SH-SY5Y (cell line): ENCODE measurements around the gene EN1.

Source experiments
- GATA2 ChIP-seq: IDR thresholded peaks from 2 replicates; pipeline ENCODE4 v1.6.1; 2011; ENCODE audit warnings: mild to moderate bottlenecking, low read depth, low read length
- GATA3 ChIP-seq: IDR thresholded peaks from 2 replicates; pipeline ENCODE4 v1.6.1; 2011; ENCODE audit warnings: low read depth, mild to moderate bottlenecking, low read length, moderate library complexity

DNA sequence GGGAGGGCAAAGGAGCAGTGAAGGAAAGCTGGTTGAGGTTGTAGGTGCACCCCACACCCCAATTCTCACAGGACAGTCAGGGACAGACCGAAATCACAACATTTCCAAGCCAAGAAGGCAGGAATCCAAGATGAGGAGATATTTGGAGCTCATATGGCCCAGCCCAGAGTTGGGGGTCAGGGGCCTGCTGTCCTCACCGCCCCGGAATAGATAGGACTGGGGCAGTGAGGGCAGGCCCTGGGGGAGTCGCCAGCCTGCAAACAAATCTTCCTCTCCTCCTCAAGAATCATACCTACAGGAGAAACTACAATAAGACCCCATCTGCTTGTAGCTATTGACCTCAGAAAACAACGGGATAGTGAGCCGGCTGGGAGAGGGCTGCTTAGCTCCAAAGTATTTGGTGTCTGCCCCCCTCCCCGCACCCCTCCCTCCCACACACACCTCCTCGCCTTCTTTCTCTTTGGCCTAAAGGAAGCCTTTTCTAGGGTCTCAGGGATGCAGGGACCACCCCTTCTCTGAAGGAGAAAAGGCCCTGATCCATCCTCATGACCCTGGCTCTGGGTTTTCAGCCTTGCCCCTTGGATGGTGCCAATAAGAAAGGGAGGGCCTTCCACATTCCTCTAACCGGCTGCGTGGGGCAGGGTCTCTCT lies 3.8 kb downstream of the EN1 start:
- TF ChIP-seq GATA3 (no peak), GATA2 (no peak)
